ENCODE results near the gene HNRNPUL1. TPM values are rescaled to one million over a fixed set of nuclear protein-coding genes. Genes with fewer than 3 reads are reported as not detected.

HNRNPUL1 gene
- total and polyA plus RNA-seq, 9 of the 15 experiments (the other 6 are each of a cell fraction or from before 2014, with no cell fraction given) = 7.3 to 211 (median 85.0) TPM

- TF ChIP-seq PHF20 (IDR thresholded peaks at IDR 0.05; ENCODE audit: partially characterized antibody) (no peak), E2F4 (CRISPR knock-in tag; IDR thresholded peaks at IDR 0.05; ENCODE audit: low read depth) (no peak), NCOR1 (IDR thresholded peaks at IDR 0.05) (peak; percentile 59), ATF6 (CRISPR knock-in tag; IDR thresholded peaks at IDR 0.05) (peak; percentile 68; the same call in 1 of the 2 replicates), ZNF507 (tag; conservative IDR thresholded peaks at IDR 0.05) (no peak), CHD2 (IDR thresholded peaks at IDR 0.05; ENCODE audit: low read depth, low read length) (no peak), PKNOX1 (IDR thresholded peaks at IDR 0.05) (no peak), ELF2 (CRISPR knock-in tag; IDR thresholded peaks at IDR 0.05) (no peak), ZNF175 (CRISPR knock-in tag; IDR thresholded peaks at IDR 0.05; ENCODE audit: low read depth) (peak; percentile 74; the same call in 1 of the 2 replicates), EWSR1 (IDR thresholded peaks at IDR 0.05; ENCODE audit: borderline replicate concordance, low read depth, partially characterized antibody) (no peak), TCF3 (CRISPR knock-in tag; IDR thresholded peaks at IDR 0.05) (peak; percentile 4; the same call in 1 of the 2 replicates), NR2C2 (CRISPR knock-in tag; IDR thresholded peaks at IDR 0.05) (no peak), NR2C2 (tag; IDR thresholded peaks at IDR 0.05) (0 out of 2 replicates have a peak, but pooled peaks have one; percentile 12), TFAM (CRISPR knock-in tag; conservative IDR thresholded peaks at IDR 0.05) (no peak), E2F6 (IDR thresholded peaks at IDR 0.05; ENCODE audit: borderline replicate concordance in 1 of 2, extremely low read depth in 1 of 2, insufficient read depth in 1 of 2, insufficient read length in 1 of 2, low read depth in 1 of 2, low read length in 1 of 2, poor library complexity in 1 of 2, severe bottlenecking in 1 of 2) (peak; percentile 79 to 98), TAF15 (IDR thresholded peaks at IDR 0.05; ENCODE audit: low read depth, low read length) (no peak), ETS2 (tag; IDR thresholded peaks at IDR 0.05; ENCODE audit: borderline replicate concordance, poor library complexity, severe bottlenecking) (no peak), SMARCA5 (IDR thresholded peaks at IDR 0.05) (0 out of 2 replicates have a peak, but pooled peaks have one; percentile 55), RNF2 (IDR thresholded peaks at IDR 0.05) (peak; percentile 74; the same call in 1 of the 2 replicates), FOXM1 (IDR thresholded peaks at IDR 0.05; ENCODE audit: low read depth) (no peak), FOXM1 (CRISPR knock-in tag; IDR thresholded peaks at IDR 0.05; ENCODE audit: low read depth) (peak; percentile 85; the same call in 1 of the 2 replicates), POLR2G (IDR thresholded peaks at IDR 0.05; ENCODE audit: low read depth, low read length) (peak; percentile 85)
These were observed 37.9 kb upstream of the HNRNPUL1 start (continued) for GRCh38 chr19:41226053-41226873.

All from K562 (cell line).